Fibroblast of lung (primary cell): Measurements from ENCODE around the gene PLOD3. TPM values are rescaled to one million over a fixed set of nuclear protein-coding genes. Genes with fewer than 3 reads are reported as not detected.

ENCODE experiments used
- DNase-seq, 2 donors: peaks; one replicate each; pipeline versions ENCODE4 v3.0.0 to v3.0.0-alpha.2; 2010; ENCODE audit warnings: low read depth in 2 of 2
- H2AFZ ChIP-seq: 2 replicates; pipeline ENCODE4 v1.5.1; 2012; ENCODE audit warnings: low read length, control low read depth, inconsistent platforms
- H3K27ac ChIP-seq: 2 replicates; pipeline ENCODE4 v1.5.1; 2011; ENCODE audit warnings: low read length, control low read depth; ENCODE audit not compliant: insufficient read depth
- H3K27me3 ChIP-seq: 2 replicates; pipeline ENCODE4 v1.5.1; 2011; ENCODE audit warnings: mild to moderate bottlenecking, low read length; ENCODE audit not compliant: control insufficient read depth, insufficient read depth
- H3K36me3 ChIP-seq: 2 replicates; pipeline ENCODE4 v1.5.1; 2011; ENCODE audit warnings: low read length; ENCODE audit not compliant: control insufficient read depth, insufficient read depth
- H3K4me1 ChIP-seq: 2 replicates; pipeline ENCODE4 v1.5.1; 2011; ENCODE audit warnings: low read length; ENCODE audit not compliant: control insufficient read depth, insufficient read depth; ENCODE audit errors: extremely low read depth
- H3K4me2 ChIP-seq: 2 replicates; pipeline ENCODE4 v1.5.1; 2011; ENCODE audit warnings: low read length, control low read depth; ENCODE audit not compliant: insufficient read depth; ENCODE audit errors: extremely low read depth
- H3K4me3 ChIP-seq, 4 experiments: fragments of 200-600 bp in 1 of 4; sonication (generic) in 1 of 4; replicated peaks in 1 of 4; 2 replicates each; pipeline ENCODE4 v1.5.1; 2011 to 2016; ENCODE audit warnings: low read length in 4 of 4, low read depth in 3 of 4, mild to moderate bottlenecking in 3 of 4, control low read depth in 2 of 4, inconsistent platforms in 1 of 4, mixed read lengths in 1 of 4; ENCODE audit not compliant: insufficient read depth in 1 of 4; ENCODE audit errors: control extremely low read depth in 1 of 4
- H3K79me2 ChIP-seq: 2 replicates; pipeline ENCODE4 v1.5.1; 2012; ENCODE audit warnings: mild to moderate bottlenecking, low read length, inconsistent platforms; ENCODE audit not compliant: control insufficient read depth, insufficient read depth
- H3K9ac ChIP-seq: 2 replicates; pipeline ENCODE4 v1.5.1; 2011; ENCODE audit warnings: mild to moderate bottlenecking, low read length, control low read depth; ENCODE audit not compliant: insufficient read depth
- H3K9me3 ChIP-seq: 2 replicates; pipeline ENCODE4 v1.5.1; 2012; ENCODE audit warnings: low read depth, low read length; ENCODE audit not compliant: control insufficient read depth, insufficient read depth
- H4K20me1 ChIP-seq: 2 replicates; pipeline ENCODE4 v1.5.1; 2011; ENCODE audit warnings: low read length; ENCODE audit not compliant: control insufficient read depth, insufficient read depth; ENCODE audit errors: extremely low read depth
- EZH2 ChIP-seq: IDR thresholded peaks from 2 replicates; pipeline ENCODE4 v1.5.1; 2012; ENCODE audit warnings: low read length, control low read depth, mild to moderate bottlenecking; ENCODE audit errors: missing control alignments
- polyA plus RNA-seq, 2 donors: library from polyadenylated mRNA; depleted of rRNA in 1 of 2; stranded (reverse) in 1 of 2; unstranded in 1 of 2; fragments of >200 nt; gene quantifications; 2 replicates each; pipeline ENCODE4 v1.2.1, GENCODE V29; 2011 to 2012; ENCODE audit warnings: missing spikeins in 1 of 2
- total RNA-seq: library from RNA; depleted of rRNA; stranded (reverse); fragments of >200 nt; gene quantifications from 2 replicates; pipeline ENCODE4 v1.2.1, GENCODE V29; 2014
- TF ChIP-seq, protein P1 (sequence below), 2 donors: IDR thresholded peaks in 1 of 2; conservative IDR thresholded peaks in 1 of 2; 1 replicate in 1 of 2; 2 replicates in 1 of 2; pipeline ENCODE4 v1.5.1; 2011 to 2012; ENCODE audit warnings: low read length in 2 of 2, control low read depth in 1 of 2, inconsistent platforms in 1 of 2, low read depth in 1 of 2, mild to moderate bottlenecking in 1 of 2

The PLOD3 gene
- total and polyA plus RNA-seq, 2 donors (not counting 1 experiment from before 2014, with no cell fraction given) = 86.0 to 89.0 TPM

DNA sequence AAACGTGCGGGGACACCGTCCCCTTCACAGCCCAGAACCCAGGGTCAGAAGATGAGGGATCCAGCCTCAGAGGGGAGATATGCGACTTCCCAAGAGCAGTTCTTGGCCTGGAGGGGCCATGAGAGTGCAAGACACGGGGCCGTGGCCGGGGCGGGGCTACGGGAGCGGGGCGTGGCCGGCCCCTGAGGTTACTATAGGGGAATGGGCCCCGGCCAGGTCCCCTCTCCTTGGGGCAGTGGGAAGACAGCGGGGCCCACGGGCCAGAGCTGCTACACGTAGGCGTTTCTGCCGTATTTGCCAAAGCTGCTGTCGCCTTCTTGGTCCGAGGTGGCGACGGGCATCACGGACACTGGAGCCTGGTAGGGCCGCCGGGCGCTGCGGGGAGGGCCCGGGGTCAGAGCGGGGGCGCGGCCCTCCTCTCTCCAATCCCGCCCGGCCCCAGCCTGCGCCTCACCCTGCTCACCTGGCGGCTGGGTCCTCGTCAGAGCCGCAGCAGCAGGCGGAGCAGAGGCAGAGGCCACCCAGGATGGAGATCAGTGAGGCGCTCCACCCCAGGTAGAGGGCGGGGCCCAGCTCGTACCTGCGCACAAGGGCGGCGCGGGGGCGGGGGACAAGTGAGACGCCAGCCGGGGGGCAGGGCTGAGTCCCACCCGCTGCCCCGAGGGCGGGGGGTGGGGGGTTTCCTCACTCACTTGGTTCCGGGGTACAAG is 14.9 kb upstream of the PLOD3 start:
- DNase-seq = no peak
- H3K36me3 ChIP-seq = peaks cover 6% of the 10 kb centered on the region
- no peak overlapping the region for H3K27ac ChIP-seq
- no peaks in the 10 kb centered on the region for H3K9me3 ChIP-seq
- no peak overlapping the region for H2AFZ ChIP-seq
- no peak overlapping the region for H3K4me2 ChIP-seq
- no peaks in the 10 kb centered on the region for H3K79me2 ChIP-seq
- H3K9ac ChIP-seq = no peak overlapping the region
- no peaks in the 10 kb centered on the region for H3K27me3 ChIP-seq
- H4K20me1 ChIP-seq = no peaks in the 10 kb centered on the region
- no peak overlapping the region for H3K4me3 ChIP-seq
- H3K4me1 ChIP-seq = peaks cover 3% of the 10 kb centered on the region
- TF ChIP-seq, protein P1, sequence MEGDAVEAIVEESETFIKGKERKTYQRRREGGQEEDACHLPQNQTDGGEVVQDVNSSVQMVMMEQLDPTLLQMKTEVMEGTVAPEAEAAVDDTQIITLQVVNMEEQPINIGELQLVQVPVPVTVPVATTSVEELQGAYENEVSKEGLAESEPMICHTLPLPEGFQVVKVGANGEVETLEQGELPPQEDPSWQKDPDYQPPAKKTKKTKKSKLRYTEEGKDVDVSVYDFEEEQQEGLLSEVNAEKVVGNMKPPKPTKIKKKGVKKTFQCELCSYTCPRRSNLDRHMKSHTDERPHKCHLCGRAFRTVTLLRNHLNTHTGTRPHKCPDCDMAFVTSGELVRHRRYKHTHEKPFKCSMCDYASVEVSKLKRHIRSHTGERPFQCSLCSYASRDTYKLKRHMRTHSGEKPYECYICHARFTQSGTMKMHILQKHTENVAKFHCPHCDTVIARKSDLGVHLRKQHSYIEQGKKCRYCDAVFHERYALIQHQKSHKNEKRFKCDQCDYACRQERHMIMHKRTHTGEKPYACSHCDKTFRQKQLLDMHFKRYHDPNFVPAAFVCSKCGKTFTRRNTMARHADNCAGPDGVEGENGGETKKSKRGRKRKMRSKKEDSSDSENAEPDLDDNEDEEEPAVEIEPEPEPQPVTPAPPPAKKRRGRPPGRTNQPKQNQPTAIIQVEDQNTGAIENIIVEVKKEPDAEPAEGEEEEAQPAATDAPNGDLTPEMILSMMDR (conservative IDR thresholded peaks at IDR 0.05 in 1 of 2, IDR thresholded peaks at IDR 0.05 in 1 of 2; ENCODE audit: low read depth in 1 of 2, low read length in 2 of 2) = no peak
- no peak for TF ChIP-seq EZH2

DNA sequence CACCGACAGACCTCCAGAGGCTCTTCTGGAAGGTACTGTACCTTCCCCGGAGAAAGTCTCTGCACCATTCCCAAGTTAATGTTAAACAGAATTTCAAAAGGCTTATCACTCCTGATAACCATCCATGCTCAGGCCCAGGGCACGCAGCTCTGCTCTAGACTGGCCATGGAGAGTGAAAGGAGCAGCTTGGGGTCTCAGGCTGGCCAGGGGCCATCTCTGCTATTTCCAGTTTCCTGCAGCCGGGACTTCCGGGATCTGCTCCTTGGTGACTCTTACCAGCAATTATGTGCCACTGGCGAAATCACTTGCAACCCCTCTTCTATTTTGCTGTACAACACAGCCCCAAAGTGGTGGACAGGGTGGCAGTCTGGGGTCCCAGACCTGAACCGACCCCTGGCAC is 14.3 kb upstream of the PLOD3 start:
- Histone ChIP-seq H3K4me3 (no peak overlapping the region), H3K9ac (no peak overlapping the region), H3K4me2 (no peak overlapping the region), H3K79me2 (no peaks in the 10 kb centered on the region), H3K27me3 (no peaks in the 10 kb centered on the region), H3K4me1 (no peaks in the 10 kb centered on the region), H3K27ac (no peak overlapping the region), H3K36me3 (peaks cover 3% of the 10 kb centered on the region), H4K20me1 (no peaks in the 10 kb centered on the region), H2AFZ (no peak overlapping the region), H3K9me3 (no peaks in the 10 kb centered on the region)
- peak in 1 of 2 donors; percentile 28 for DNase-seq
- TF ChIP-seq EZH2 = no peak
- TF ChIP-seq, protein P1 (conservative IDR thresholded peaks at IDR 0.05 in 1 of 2, IDR thresholded peaks at IDR 0.05 in 1 of 2; ENCODE audit: low read depth in 1 of 2, low read length in 2 of 2) = no peak

DNA sequence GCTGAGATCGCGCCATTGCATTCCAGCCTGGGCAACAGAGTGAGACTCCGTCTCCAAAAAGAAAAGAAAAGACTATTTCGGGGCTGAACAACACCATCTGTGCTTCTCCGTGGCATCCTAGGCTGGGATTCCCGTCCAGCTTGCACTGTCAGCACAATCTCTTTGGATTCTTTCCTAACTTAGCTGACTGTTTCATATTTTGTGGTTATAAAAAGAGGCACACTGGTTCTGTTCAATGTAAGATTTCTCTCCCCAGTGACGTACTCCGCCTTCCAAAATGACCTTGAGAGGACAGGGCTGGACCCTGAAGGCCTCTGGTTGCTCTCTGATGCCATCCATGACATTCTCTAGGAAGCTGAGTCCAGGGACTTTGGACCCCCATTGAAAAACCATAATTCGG is 9.3 kb upstream of the PLOD3 start:
- H3K9ac ChIP-seq = no peak overlapping the region
- H3K4me2 ChIP-seq = no peak overlapping the region
- H3K36me3 ChIP-seq = peaks cover 11% of the 10 kb centered on the region
- no peak overlapping the region for H2AFZ ChIP-seq
- no peaks in the 10 kb centered on the region for H3K9me3 ChIP-seq
- no peak overlapping the region for H3K4me3 ChIP-seq
- no peaks in the 10 kb centered on the region for H3K27me3 ChIP-seq
- TF ChIP-seq EZH2 = no peak
- TF ChIP-seq, protein P1 (conservative IDR thresholded peaks at IDR 0.05 in 1 of 2, IDR thresholded peaks at IDR 0.05 in 1 of 2; ENCODE audit: low read depth in 1 of 2, low read length in 2 of 2) = no peak
- H4K20me1 ChIP-seq = no peaks in the 10 kb centered on the region
- H3K27ac ChIP-seq = no peak overlapping the region
- no peaks in the 10 kb centered on the region for H3K79me2 ChIP-seq
- DNase-seq = peak in 1 of 2 donors; percentile 36
- no peaks in the 10 kb centered on the region for H3K4me1 ChIP-seq
